ENCODE measurements around the gene CCPG1. TPM values are rescaled to one million over a fixed set of nuclear protein-coding genes. Genes with fewer than 3 reads are reported as not detected.

CCPG1 gene
- total RNA-seq, 1 donor from 2014 or later: 21.3 TPM

GRCh38 chr15:55358471-55358870 lies 49.7 kb downstream of the CCPG1 start:
- TF ChIP-seq, protein P1, sequence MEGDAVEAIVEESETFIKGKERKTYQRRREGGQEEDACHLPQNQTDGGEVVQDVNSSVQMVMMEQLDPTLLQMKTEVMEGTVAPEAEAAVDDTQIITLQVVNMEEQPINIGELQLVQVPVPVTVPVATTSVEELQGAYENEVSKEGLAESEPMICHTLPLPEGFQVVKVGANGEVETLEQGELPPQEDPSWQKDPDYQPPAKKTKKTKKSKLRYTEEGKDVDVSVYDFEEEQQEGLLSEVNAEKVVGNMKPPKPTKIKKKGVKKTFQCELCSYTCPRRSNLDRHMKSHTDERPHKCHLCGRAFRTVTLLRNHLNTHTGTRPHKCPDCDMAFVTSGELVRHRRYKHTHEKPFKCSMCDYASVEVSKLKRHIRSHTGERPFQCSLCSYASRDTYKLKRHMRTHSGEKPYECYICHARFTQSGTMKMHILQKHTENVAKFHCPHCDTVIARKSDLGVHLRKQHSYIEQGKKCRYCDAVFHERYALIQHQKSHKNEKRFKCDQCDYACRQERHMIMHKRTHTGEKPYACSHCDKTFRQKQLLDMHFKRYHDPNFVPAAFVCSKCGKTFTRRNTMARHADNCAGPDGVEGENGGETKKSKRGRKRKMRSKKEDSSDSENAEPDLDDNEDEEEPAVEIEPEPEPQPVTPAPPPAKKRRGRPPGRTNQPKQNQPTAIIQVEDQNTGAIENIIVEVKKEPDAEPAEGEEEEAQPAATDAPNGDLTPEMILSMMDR (IDR thresholded peaks at IDR 0.05; ENCODE audit: unreplicated experiment): no peak
- Mint-ChIP-seq H3K27me3 (ENCODE audit: low read depth) (no peaks in the 10 kb centered on the region), H3K27ac (peak overlapping the region; percentile 1), H3K4me1 (peaks cover 4% of the 10 kb centered on the region), H3K9me3 (no peaks in the 10 kb centered on the region), H3K36me3 (peaks cover 15% of the 10 kb centered on the region), H3K4me3 (no peak overlapping the region)
- no peak for DNase-seq (ENCODE audit: low spot score in 2 of 2, unreplicated experiment in 2 of 2)

GRCh38 chr15:55357774-55358173 lies 50.4 kb downstream of the CCPG1 start:
- TF ChIP-seq, protein P1 (IDR thresholded peaks at IDR 0.05; ENCODE audit: unreplicated experiment): no peak
- DNase-seq (ENCODE audit: low spot score in 2 of 2, unreplicated experiment in 2 of 2): no peak
- Mint-ChIP-seq H3K36me3 (peaks cover 15% of the 10 kb centered on the region), H3K27ac (no peak overlapping the region), H3K4me3 (no peak overlapping the region), H3K27me3 (ENCODE audit: low read depth) (no peaks in the 10 kb centered on the region), H3K9me3 (no peaks in the 10 kb centered on the region), H3K4me1 (peaks cover 4% of the 10 kb centered on the region)

DNA sequence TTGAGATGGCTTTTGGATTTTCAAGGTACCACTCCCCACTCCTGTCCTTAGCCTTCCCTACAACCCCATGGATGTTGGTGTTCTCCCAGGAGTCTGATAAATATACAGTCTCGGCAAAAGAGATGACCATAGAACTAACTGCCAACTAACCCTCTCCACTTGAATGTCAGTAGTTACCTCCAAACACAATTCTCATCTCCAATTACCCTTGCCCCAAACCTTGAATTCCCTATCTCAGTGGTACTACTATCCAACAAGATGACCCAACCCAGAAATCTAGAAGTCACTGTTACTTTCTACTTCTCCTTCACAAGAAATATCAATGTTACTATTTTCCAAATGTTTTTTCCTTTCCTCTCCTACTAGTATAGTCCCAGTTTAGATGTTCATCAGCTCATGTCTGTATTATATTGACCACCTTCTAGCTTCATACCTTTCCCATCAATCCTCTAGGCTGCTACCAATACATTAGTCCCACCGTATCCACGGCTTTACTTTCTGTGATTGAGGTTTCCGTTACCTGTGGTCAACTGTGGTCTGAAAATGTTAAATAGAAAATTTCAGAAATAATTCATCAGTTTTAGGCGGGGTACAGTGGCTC lies 51.1 kb downstream of the CCPG1 start:
- Mint-ChIP-seq H3K9me3 (no peaks in the 10 kb centered on the region), H3K27me3 (ENCODE audit: low read depth) (no peaks in the 10 kb centered on the region), H3K4me1 (peaks cover 4% of the 10 kb centered on the region), H3K4me3 (no peak overlapping the region), H3K27ac (no peak overlapping the region), H3K36me3 (peaks cover 12% of the 10 kb centered on the region)
- TF ChIP-seq, protein P1 (IDR thresholded peaks at IDR 0.05; ENCODE audit: unreplicated experiment): no peak
- no peak for DNase-seq (ENCODE audit: low spot score in 2 of 2, unreplicated experiment in 2 of 2)

DNA sequence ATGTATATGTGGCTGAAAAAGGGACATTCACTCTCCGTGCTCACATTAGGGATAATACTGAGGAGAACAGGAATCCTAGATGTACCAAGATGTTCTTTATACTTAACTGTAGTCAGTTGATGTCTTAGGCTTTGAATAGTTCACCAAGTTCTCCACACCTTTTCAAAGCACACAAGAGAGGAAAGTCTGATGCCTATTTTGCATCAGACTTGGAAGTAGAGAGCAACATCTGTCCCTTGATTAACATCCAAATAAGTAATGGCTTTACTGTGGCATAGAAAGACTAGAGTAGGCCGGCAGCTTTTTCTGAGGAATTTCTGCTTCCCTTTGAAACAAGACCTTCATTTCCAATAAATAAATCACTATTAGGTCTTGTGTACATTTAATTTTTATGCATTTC lies 55.1 kb downstream of the CCPG1 start:
- TF ChIP-seq, protein P1 (IDR thresholded peaks at IDR 0.05; ENCODE audit: unreplicated experiment): no peak
- Mint-ChIP-seq H3K27ac (peak overlapping the region; percentile 11), H3K27me3 (ENCODE audit: low read depth) (no peaks in the 10 kb centered on the region), H3K4me3 (no peak overlapping the region), H3K4me1 (no peaks in the 10 kb centered on the region), H3K9me3 (peaks cover 6% of the 10 kb centered on the region), H3K36me3 (peaks cover 33% of the 10 kb centered on the region)
- no peak for DNase-seq (ENCODE audit: low spot score in 2 of 2, unreplicated experiment in 2 of 2)

DNA sequence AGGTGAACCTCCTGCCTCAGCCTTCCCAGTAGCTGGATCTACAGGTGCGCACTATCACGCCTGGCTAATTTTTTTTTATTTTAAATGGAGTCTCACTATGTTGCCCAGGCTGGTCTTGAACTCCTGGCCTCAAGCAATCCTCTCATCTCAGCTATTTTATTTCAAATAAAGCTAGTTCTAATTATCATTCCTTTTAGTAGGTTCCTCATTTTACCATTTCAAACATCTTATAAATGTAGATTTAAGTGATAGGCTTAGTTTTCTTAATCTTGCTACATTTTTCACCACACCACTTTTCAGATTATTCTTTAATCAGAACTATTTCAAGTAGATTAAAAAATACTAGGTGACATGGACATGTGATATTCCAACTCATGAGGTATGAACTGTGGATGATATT lies 58.9 kb downstream of the CCPG1 start:
- H3K4me1 Mint-ChIP-seq: peaks cover 9% of the 10 kb centered on the region
- H3K4me3 Mint-ChIP-seq: no peak overlapping the region
- TF ChIP-seq, protein P1 (IDR thresholded peaks at IDR 0.05; ENCODE audit: unreplicated experiment): no peak
- H3K27me3 Mint-ChIP-seq (ENCODE audit: low read depth): no peaks in the 10 kb centered on the region
- no peak for DNase-seq (ENCODE audit: low spot score in 2 of 2, unreplicated experiment in 2 of 2)
- no peak overlapping the region for H3K27ac Mint-ChIP-seq
- peaks cover 6% of the 10 kb centered on the region for H3K9me3 Mint-ChIP-seq
- H3K36me3 Mint-ChIP-seq: peaks cover 34% of the 10 kb centered on the region
